ENCODE measurements around the gene CFAP45. TPM values are rescaled to one million over a fixed set of nuclear protein-coding genes. Genes with fewer than 3 reads are reported as not detected.

CFAP45 gene
- polyA plus RNA-seq, 1 experiment = 0.56 TPM

DNA sequence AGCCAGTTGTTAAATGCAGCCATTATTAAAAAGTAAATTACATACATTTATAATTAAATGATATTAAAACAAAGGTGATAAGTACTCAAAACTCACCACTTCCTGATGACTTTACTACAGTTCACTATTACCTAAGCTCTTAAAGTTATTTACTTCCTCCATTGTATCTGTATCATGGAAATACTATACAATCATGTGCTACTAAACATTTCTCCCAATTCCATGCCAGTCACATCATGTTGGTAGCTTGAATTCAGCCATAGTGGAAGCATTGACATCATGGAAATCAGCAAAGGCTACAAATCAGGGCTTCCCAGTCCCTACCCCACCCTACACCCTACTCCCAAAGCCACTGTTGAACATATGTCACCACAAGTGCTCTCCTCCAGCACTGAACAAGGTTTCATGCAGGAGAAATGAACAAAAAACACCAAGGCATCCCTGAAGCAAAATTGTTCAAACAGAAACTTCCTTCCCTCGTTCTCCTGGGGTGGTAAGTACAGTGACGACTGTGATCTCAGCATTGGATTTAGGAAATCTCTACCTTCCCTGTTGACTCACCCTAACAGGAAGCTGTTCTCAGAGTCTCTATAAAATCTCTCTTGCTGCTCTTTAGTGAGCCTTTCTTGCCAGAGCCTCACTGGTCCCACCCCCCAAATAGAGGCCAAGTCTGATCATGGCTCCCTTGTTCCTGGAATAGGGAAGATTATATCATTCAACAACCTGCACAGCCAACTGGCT is 50.2 kb downstream of the CFAP45 start:
- POLR2A ChIA-PET = no interaction called here
- no peak overlapping the region for H3K4me3 ChIP-seq (ENCODE audit: low read depth, low read length)
- no peak for DNase-seq (ENCODE audit: low read depth)
- no peaks in the 10 kb centered on the region for H3K27me3 ChIP-seq (ENCODE audit: control insufficient read depth, insufficient read depth, low read length)
- H3K36me3 ChIP-seq (ENCODE audit: control insufficient read depth, insufficient read depth, low read length) = no peaks in the 10 kb centered on the region
- TF ChIP-seq, protein P1, sequence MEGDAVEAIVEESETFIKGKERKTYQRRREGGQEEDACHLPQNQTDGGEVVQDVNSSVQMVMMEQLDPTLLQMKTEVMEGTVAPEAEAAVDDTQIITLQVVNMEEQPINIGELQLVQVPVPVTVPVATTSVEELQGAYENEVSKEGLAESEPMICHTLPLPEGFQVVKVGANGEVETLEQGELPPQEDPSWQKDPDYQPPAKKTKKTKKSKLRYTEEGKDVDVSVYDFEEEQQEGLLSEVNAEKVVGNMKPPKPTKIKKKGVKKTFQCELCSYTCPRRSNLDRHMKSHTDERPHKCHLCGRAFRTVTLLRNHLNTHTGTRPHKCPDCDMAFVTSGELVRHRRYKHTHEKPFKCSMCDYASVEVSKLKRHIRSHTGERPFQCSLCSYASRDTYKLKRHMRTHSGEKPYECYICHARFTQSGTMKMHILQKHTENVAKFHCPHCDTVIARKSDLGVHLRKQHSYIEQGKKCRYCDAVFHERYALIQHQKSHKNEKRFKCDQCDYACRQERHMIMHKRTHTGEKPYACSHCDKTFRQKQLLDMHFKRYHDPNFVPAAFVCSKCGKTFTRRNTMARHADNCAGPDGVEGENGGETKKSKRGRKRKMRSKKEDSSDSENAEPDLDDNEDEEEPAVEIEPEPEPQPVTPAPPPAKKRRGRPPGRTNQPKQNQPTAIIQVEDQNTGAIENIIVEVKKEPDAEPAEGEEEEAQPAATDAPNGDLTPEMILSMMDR (IDR thresholded peaks at IDR 0.05; ENCODE audit: insufficient read depth, low read depth, low read length) = no peak
- CTCF ChIA-PET = interaction anchor here (1.0 to 2.6 kb wide), 7 partner anchors 14 to 51 kb away, joined by 3 to 11 read pairs (median 5); no protein-coding TSS in a partner anchor

DNA sequence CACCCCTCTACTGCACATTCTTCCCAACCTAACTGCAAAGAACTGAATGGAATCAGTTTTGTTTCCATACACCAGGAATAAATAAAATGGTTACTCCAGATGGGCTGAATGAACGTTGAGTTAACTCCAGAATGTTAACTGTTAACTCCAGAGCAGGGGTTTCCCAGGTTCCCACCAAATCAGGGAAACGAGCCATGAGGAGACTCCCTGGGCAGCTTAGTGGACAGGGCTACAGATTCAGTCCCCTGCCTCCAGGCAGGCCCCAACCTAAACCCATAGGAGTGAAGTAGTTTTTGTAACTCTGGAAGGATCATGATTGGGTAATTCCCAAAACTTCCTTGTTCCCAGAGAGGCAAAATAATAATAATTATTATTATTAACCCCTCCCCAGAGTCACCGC is 51.6 kb downstream of the CFAP45 start:
- DNase-seq (ENCODE audit: low read depth) = no peak
- no peaks in the 10 kb centered on the region for H3K36me3 ChIP-seq (ENCODE audit: control insufficient read depth, insufficient read depth, low read length)
- TF ChIP-seq, protein P1 (IDR thresholded peaks at IDR 0.05; ENCODE audit: insufficient read depth, low read depth, low read length) = no peak
- CTCF ChIA-PET = interaction anchor here (1.2 kb wide), 1 partner anchor 44 kb away, joined by 3 read pairs; no protein-coding TSS in a partner anchor
- H3K27me3 ChIP-seq (ENCODE audit: control insufficient read depth, insufficient read depth, low read length) = no peaks in the 10 kb centered on the region
- H3K4me3 ChIP-seq (ENCODE audit: low read depth, low read length) = no peak overlapping the region
- POLR2A ChIA-PET = no interaction called here

- DNase-seq (ENCODE audit: low read depth) = no peak
- POLR2A ChIA-PET = no interaction called here
- no peaks in the 10 kb centered on the region for H3K27me3 ChIP-seq (ENCODE audit: control insufficient read depth, insufficient read depth, low read length)
- H3K4me3 ChIP-seq (ENCODE audit: low read depth, low read length) = no peak overlapping the region
- TF ChIP-seq, protein P1 (IDR thresholded peaks at IDR 0.05; ENCODE audit: insufficient read depth, low read depth, low read length) = no peak
- no peaks in the 10 kb centered on the region for H3K36me3 ChIP-seq (ENCODE audit: control insufficient read depth, insufficient read depth, low read length)
- CTCF ChIA-PET = no interaction called here
Observed at GRCh38 chr1:159847231-159847630, 52.7 kb downstream of the CFAP45 start.

DNA sequence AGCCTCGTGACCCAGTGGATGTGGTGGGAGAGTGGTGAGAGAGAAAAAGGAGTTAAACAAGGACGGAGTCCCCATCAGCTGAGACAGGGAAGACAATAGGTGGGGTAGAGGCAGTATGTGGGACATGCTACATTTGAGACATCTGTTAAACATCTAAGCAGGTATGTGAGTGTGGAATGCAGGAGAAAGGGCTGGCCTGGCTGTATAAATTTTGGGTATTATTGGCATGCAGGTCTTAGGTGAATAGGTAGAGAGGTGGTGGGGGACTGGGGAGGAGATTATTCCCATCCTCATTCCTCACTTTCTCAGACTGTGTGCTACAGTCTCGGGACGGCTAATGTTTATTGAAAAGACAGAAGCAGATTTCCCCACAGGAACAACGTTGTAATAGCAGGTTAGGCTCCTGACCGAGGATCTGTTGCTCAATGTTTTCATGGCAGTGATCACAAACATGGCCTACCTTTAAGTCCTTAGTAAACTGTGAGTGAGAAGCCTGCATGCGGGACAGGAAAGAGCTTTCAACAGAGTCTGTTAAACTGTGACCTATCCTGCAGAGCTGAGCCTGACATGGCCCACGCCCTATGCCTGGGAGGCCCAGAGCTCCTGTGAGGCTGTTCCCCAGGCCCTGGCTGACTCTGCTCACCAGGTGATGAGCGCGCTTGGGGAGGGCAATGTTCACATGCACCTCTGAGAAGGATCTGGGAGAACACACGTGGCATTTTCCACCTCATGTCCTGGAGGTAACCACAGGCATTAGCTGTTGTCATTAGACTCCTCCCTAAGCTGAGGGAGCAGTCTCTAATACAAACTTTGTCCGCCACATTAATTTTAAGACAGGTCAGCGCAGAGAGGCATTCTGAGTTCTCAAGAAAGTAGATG is 54.0 kb downstream of the CFAP45 start:
- ChIA-PET POLR2A (no interaction called here), CTCF (interaction anchor here (0.6 kb wide), 1 partner anchor 10 kb away, joined by 3 read pairs; no protein-coding TSS in a partner anchor)
- no peak for DNase-seq (ENCODE audit: low read depth)
- no peaks in the 10 kb centered on the region for H3K27me3 ChIP-seq (ENCODE audit: control insufficient read depth, insufficient read depth, low read length)
- TF ChIP-seq, protein P1 (IDR thresholded peaks at IDR 0.05; ENCODE audit: insufficient read depth, low read depth, low read length) = no peak
- no peaks in the 10 kb centered on the region for H3K36me3 ChIP-seq (ENCODE audit: control insufficient read depth, insufficient read depth, low read length)
- no peak overlapping the region for H3K4me3 ChIP-seq (ENCODE audit: low read depth, low read length)

DNA sequence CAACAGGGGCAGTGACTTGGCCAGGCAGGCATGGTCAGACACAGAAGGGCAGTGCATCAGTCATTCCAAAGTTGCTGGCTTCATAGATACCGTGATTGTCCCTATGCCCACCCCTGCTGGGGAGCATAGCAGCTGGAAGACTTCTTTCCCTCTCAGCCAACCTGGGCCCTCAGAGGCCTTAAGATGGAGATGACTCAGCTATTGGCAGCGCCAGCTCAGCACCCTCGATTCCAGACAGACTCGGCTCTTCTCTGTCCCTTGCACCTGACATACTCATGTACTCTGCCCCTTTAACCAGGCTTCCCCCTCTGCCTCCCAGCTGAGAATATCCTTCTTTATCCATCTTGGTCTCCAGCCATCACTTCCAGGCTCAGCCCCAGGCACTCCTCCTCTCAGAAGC is 56.5 kb downstream of the CFAP45 start:
- no peaks in the 10 kb centered on the region for H3K27me3 ChIP-seq (ENCODE audit: control insufficient read depth, insufficient read depth, low read length)
- H3K36me3 ChIP-seq (ENCODE audit: control insufficient read depth, insufficient read depth, low read length) = no peaks in the 10 kb centered on the region
- ChIA-PET POLR2A (no interaction called here), CTCF (interaction anchor here (0.6 to 3.1 kb wide), 3 partner anchors 9 to 44 kb away, joined by 3 to 13 read pairs (median 3); no protein-coding TSS in a partner anchor)
- no peak for DNase-seq (ENCODE audit: low read depth)
- no peak overlapping the region for H3K4me3 ChIP-seq (ENCODE audit: low read depth, low read length)
- TF ChIP-seq, protein P1 (IDR thresholded peaks at IDR 0.05; ENCODE audit: insufficient read depth, low read depth, low read length) = no peak

Measured in BJ (cell line).